Esophagus squamous epithelium (tissue), 5 donors: ENCODE measurements around the gene KLHL29. TPM values are rescaled to one million over a fixed set of nuclear protein-coding genes. Genes with fewer than 3 reads are reported as not detected.
A peak's percentile ranks its signal among the peaks of the same experiment; 100 is the strongest.

Experiments
- DNase-seq: peaks from one replicate; lab custom pipeline; 2025; lab: John Stamatoyannopoulos, UW
- H3K27ac ChIP-seq, 4 donors: fragments of 200-600 bp; sonication (generic); one replicate each; pipeline ENCODE4 v1.5.1; 2016 to 2019; ENCODE audit warnings: mild to moderate bottlenecking in 1 of 4
- H3K27me3 ChIP-seq, 4 donors: fragments of 200-600 bp; sonication (generic); 1 replicate in 3 of 4; 2 replicates in 1 of 4; pipeline versions ENCODE4 v1.5.1 to v1.6.0; 2017 to 2021; ENCODE audit warnings: antibody characterized with exemption in 1 of 4
- H3K36me3 ChIP-seq, 3 donors: fragments of 200-600 bp; sonication (generic); one replicate each; pipeline ENCODE4 v1.5.1; 2016 to 2019
- H3K4me1 ChIP-seq, 3 donors: fragments of 200-600 bp; sonication (generic); one replicate each; pipeline ENCODE4 v1.5.1; 2017 to 2019
- H3K4me3 ChIP-seq, 4 donors: fragments of 200-600 bp; sonication (generic); 1 replicate in 3 of 4; 2 replicates in 1 of 4; pipeline ENCODE4 v1.5.1; 2016 to 2019; ENCODE audit warnings: mild to moderate bottlenecking in 2 of 4, moderate library complexity in 1 of 4
- H3K9me3 ChIP-seq, 3 donors: fragments of 200-600 bp; sonication (generic); one replicate each; pipeline ENCODE4 v1.5.1; 2016 to 2019
- CTCF ChIP-seq, 6 experiments: fragments of 450-650 bp in 4 of 6; fragments of 200-600 bp in 2 of 6; sonication (generic) in 2 of 6; IDR thresholded peaks; one replicate each; pipeline ENCODE4 v1.5.1; 2016 to 2019; ENCODE audit warnings: antibody characterized with exemption in 6 of 6, mild to moderate bottlenecking in 4 of 6, moderate library complexity in 4 of 6
- POLR2A ChIP-seq, 4 donors: fragments of 450-650 bp; IDR thresholded peaks; one replicate each; pipeline ENCODE4 v1.6.1; 2017; ENCODE audit warnings: antibody characterized with exemption in 4 of 4, mild to moderate bottlenecking in 4 of 4, moderate library complexity in 3 of 4
- WGBS, 2 donors: methylation state at CpG; one replicate each; pipeline ENCODE4 v1.1.5; 2018; 5-methylcytosine and 5-hydroxymethylcytosine counted together
- intact Hi-C: fragments of 100-400 bp; cut with DNase I; formaldehyde crosslinking; loops from one replicate; pipeline ENCODE4 v1.15.0; 2022
- total RNA-seq, 4 donors: library from RNA; depleted of rRNA; stranded (reverse); fragments of >200 nt; gene quantifications; one replicate each; pipeline ENCODE4 v1.1.0, GENCODE V29; 2016
- donor health status: DM: yes; HTN: yes; CAD: no.

The KLHL29 gene
- total RNA-seq, 4 donors from 2014 or later, result 3.4 to 11.8 (median 5.9) TPM

DNA sequence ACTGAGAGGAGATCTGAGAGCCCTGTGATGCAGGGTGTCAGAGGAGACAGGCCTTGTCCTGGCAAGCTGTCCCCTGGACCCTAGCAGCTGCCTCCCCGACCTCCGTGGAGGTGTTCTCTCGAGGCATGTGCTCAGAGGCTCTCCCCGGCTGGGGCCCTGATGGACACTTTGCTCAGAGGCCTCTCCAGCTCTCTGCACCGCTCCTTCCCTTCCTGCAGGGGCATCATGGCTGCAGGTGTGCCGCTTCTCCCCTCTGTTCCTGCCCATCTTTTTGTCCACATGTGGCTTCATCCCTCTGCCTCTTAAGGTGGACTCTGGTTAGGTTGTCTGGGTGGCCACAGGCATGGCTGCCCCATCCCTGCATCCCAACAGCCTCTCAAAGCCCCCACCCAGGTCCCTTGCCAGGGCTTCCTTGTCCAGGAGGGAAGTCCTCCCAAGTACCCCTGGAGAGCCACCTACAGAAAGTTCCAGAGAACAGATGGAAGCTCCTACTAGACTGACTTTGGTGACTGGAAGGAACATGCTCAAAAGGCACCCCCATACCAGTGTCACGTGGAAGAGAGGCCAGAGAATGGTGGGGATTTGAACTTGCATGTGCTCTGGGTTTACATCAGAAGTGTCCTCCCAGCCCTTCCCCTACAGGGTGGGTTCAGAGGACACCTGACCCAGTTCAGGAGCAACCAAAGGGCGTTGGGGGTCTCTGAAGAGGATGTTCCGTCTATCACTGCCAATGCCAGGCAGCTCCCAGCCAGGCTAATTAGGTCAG lies 120.4 kb downstream of the KLHL29 start:
- Histone ChIP-seq H3K4me3 (no peak overlapping the region), H3K9me3 (no peaks in the 10 kb centered on the region), H3K27me3 (no peaks in the 10 kb centered on the region), H3K36me3 (no peaks in the 10 kb centered on the region), H3K4me1 (peaks cover 7 to 66% (median 19%) of the 10 kb centered on the region in 3 donors), H3K27ac (no peak overlapping the region)
- DNase-seq, result no peak
- intact Hi-C loops, result no loop called here
- TF ChIP-seq POLR2A (IDR thresholded peaks at IDR 0.05) (no peak), CTCF (IDR thresholded peaks at IDR 0.05) (peak in 1 of 6 experiments; percentile 17)
- 80 to 84% methylated on average over 5 to 6 of the region's 9 CpGs for WGBS, 2 donors

GRCh38 chr2:23505984-23506380 lies 121.0 kb downstream of the KLHL29 start:
- 36 to 38% methylated on average over 5 to 7 of the region's 10 CpGs for WGBS, 2 donors
- no peak for DNase-seq
- no peak overlapping the region for H3K27ac ChIP-seq
- no peaks in the 10 kb centered on the region for H3K36me3 ChIP-seq
- H3K9me3 ChIP-seq, result no peaks in the 10 kb centered on the region
- peaks cover 7 to 72% (median 19%) of the 10 kb centered on the region in 3 donors for H3K4me1 ChIP-seq
- intact Hi-C loops, result no loop called here
- H3K27me3 ChIP-seq, result no peaks in the 10 kb centered on the region
- H3K4me3 ChIP-seq, result no peak overlapping the region
- TF ChIP-seq POLR2A (IDR thresholded peaks at IDR 0.05), result no peak
- TF ChIP-seq CTCF (IDR thresholded peaks at IDR 0.05), result no peak

DNA sequence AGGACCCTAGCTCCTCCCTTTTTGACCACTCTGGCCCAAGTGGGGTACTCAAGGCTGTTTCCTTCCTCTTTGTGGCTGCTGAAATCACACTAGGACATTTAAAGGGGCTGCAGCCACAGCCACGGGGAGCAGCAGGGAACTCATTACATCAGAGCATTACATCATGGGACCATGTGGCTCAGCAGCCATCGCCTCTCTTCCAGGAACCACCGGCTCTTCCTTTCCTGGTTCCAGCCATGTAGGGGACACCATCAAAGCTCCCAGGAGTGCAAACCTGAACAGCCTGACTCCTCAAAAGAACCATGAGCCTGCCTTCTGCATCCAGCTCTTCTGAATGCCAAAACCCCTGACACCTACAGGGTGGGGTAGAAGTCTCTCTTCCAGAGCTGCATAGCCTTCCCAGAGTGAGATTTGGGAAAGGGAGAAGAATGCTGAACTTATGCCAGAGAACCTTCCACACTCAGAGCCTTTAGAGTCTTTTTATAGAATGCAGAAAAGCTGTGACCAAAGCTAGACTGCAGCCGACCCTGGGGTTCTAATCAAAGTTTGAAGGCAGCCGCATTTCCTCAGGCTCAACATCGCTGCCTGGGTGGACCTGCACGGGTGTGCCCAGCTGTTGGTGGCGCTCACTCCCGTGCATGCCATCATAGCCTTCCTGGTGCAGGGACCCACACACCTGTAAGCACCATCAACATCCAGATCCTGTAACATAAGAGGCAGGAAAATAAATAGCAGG lies 121.7 kb downstream of the KLHL29 start:
- Histone ChIP-seq H3K36me3 (no peaks in the 10 kb centered on the region), H3K9me3 (no peaks in the 10 kb centered on the region), H3K4me3 (no peak overlapping the region), H3K27me3 (no peaks in the 10 kb centered on the region), H3K27ac (no peak overlapping the region), H3K4me1 (peaks cover 7 to 66% (median 19%) of the 10 kb centered on the region in 3 donors)
- DNase-seq, result no peak
- TF ChIP-seq POLR2A (IDR thresholded peaks at IDR 0.05) (no peak), CTCF (IDR thresholded peaks at IDR 0.05) (no peak)
- intact Hi-C loops, result no loop called here
- WGBS, 2 donors, result 40 to 59% methylated on average over 1 to 7 of the region's 9 CpGs

- Histone ChIP-seq H3K36me3 (no peaks in the 10 kb centered on the region), H3K27ac (no peak overlapping the region), H3K9me3 (no peaks in the 10 kb centered on the region), H3K4me3 (no peak overlapping the region), H3K4me1 (peaks cover 7 to 58% (median 19%) of the 10 kb centered on the region in 3 donors), H3K27me3 (no peaks in the 10 kb centered on the region)
- no peak for DNase-seq
- intact Hi-C loops, result no loop called here
- WGBS, 2 donors, result 88% methylated on average over 12 to 13 of the region's 15 CpGs
- TF ChIP-seq CTCF (IDR thresholded peaks at IDR 0.05) (no peak), POLR2A (IDR thresholded peaks at IDR 0.05) (no peak)
Measured at GRCh38 chr2:23507267-23508065, 122.5 kb downstream of the KLHL29 start.
